CD4-positive, alpha-beta T cell treated with Interleukin-17A for 1 hour (primary cell): ENCODE measurements around the gene CPB1.

Source experiments
- DNase-seq: peaks from one replicate; pipeline ENCODE4 v3.0.0-alpha.2; 2020

CPB1 gene

DNA sequence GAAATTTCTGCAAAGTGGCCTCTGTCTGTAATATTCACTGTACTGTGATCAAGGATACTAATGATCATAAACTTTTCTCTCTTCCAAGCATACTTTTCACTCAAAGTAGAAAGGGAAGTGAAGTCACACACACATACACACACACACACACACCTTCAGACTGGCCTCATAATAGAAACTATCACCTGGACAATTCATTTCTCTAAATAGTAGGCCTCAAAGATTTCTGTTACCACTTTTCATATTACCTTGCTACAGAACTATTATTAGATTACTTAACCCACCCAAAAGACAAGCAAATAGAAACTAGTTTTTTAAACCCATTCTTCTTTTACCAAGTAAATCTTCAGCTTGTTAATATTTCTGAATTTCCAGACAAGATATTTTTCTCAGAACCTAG is 12.2 kb downstream of the CPB1 start:
- no peak for DNase-seq

DNA sequence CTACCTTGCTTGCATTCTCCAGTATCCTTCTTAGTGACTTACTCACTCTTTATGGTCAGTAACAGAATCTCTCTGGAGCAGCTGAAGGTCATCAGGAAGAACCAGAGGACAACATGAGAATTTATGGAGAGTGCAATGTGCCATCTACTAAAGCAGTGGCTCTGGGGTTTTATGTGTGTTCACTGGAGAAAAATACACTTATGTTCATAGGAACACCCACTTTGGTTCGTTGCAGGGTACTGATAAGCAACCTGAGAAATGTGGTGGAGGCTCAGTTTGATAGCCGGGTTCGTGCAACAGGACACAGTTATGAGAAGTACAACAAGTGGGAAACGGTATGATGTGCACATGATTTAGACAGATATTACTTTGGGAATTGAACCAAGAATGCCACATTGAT is 12.8 kb downstream of the CPB1 start:
- DNase-seq: no peak

DNA sequence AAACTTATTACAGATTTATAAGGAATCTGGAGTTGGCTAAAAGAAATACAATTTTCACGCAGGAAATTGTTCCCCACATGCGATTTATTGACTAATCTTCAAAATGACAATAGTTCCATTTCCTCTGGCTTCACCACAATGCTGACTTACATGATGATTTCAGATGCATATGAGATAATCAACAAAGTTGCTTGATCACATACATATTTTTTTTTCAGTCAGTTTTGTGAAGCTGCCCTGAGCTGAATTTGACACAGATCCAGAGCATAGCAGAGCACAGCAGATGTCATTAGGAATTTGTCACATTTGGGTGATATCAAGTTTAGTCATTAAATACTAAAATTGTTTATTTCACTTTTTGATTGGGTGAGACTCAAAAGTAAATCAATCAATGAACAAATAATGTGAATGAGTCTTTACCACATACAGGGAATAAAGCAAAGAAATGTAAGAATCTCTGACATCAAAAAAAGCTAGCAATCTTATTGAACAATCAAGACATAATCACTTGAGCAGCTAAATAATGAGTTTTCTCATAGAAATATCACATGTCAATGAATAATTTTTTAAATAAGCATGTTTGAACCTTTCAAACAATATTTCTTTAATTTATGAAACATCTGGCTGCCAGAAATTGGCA is 18.3 kb downstream of the CPB1 start:
- no peak for DNase-seq

DNA sequence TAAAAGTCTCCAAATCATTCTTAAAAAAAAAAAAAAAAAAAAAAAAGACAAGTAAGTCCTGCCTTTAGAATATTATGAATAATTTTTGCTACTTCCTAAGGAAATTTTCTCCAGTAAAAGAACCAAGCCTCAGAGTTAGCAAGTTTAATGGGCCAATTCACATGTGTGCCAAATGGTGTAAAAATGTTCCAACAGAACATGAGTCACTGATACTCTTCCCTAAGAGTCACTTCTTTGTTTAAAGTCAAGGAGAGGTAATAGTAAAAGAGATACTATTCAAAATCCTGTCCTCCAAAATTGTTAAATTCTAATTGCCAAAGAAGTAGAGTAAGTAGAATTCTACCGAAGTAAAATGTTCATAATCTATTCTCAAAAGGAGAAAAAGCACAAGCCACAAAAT is 19.7 kb downstream of the CPB1 start:
- no peak for DNase-seq

DNA sequence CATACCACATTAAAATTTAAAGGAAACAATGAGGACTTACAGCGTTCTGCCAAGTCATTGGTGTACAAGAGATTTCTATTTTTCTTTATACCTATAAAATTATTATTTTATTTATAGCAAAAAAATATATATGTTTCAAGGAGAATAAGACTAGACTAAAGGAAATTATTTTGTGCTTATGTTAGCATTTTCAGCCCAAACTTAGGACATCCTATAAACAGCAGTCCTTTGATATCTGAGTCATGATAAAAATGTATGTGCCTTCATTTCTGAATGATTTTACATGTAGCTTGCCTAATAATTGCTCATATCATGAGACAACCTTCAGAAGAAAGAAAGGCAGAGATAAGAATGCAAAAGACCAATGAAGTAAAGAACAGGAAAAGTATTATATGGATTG is 20.8 kb downstream of the CPB1 start:
- DNase-seq: no peak

DNA sequence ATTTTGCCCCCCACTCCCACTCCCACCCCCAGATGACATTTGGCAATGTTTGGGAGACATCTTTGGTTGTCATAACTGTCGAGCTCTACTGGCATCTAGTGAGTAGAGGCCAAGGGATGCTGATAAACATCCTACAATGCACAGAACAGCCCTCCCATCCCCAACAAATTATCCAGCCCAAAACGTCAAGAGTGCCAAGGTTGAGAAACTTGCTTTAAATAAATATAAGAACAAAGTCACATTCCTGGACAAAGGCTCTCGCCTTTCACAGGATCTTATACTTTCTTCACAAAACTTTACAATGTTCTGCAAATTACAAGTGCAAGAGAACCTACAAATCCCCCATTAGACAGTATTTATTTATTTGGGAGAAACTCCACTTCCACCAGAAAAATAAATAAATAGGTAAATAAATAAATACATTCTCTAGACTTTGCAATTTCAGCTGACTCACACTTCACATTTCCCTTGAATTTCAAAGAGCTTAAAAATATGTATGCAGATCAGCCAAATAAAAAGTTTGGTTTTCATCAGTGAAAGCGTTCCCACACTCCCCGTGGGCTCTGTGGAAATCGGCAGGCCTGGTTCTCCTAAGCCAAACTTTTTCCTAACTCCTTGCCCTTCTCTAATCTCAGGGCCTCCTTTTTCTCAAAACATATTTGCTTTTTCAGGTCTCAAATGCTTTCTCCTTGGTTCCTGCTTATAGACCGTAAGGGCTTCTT is 24.8 kb downstream of the CPB1 start:
- no peak for DNase-seq

DNA sequence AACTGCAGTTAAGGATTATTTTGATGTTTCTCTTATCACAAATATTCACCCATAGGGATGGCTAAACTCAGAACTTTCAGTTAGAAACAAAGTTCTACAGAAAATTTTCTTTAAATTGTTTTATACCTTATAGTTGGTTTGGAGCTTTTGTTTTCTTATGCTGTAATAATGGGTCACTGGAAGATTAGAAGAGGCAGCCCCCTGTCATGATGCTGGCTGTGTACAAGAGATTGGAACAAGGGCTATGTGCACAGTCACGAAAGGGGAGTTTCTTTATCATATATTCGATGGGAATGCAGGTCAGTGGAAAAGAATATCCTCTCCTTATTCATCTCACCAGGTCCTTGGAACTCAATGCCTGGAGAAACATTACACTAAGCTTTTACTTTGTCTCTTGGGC is 25.5 kb downstream of the CPB1 start:
- DNase-seq: no peak

DNA sequence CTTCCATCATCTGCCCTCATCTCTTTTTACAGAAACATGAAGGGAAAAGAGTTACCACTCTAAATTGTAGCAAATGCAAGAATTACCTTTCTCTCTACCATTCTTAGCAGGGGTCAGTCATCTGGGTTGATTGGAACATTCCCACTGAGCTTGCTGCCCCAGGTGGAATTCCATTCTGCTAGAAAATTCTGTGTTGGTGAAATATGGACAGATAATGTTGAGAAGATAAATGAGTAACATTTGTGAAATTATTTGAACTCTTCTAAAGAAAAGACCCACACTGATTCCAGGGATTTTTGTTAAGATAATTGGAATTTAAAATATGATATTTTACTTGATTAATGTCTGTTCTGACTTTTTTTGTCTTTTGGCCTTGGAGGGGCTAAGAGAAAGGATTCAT is 26.4 kb downstream of the CPB1 start:
- DNase-seq: no peak

DNA sequence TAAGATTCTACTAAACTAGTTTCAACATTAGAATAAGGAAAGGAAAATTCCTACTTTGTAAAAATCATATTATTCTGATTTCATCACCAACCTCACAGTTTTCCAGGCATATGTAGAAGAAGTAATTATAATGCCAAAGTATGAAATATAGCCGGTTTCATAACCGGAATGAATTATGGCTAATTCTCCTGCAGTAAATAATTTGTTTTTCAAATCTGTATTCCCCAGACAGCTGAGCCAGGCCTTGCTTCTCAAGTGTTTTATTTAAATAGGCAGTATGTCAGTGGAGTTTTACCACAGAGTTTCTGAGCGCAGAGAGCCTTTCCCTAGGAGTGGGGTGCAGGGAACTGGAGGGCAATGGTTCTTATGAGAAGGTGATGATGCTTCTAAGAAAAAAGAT is 28.8 kb downstream of the CPB1 start:
- no peak for DNase-seq

DNA sequence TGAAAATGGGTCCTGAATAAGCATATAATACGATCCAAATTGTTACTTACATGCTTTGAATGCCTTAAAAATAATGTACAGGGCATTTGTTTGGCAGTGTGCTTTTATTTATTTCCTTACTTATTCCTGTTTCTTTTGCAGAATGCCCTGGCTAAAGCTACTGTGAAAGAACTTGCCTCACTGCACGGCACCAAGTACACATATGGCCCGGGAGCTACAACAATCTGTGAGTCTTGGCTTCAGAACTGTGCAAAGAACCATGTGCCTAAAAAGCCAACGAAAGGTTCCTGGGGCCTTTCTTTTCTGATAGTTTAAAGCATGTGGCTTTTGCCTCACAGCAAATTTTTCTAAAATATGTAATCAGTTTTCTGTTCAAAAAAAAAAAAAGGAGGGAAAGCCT is 29.7 kb downstream of the CPB1 start:
- DNase-seq: no peak

DNA sequence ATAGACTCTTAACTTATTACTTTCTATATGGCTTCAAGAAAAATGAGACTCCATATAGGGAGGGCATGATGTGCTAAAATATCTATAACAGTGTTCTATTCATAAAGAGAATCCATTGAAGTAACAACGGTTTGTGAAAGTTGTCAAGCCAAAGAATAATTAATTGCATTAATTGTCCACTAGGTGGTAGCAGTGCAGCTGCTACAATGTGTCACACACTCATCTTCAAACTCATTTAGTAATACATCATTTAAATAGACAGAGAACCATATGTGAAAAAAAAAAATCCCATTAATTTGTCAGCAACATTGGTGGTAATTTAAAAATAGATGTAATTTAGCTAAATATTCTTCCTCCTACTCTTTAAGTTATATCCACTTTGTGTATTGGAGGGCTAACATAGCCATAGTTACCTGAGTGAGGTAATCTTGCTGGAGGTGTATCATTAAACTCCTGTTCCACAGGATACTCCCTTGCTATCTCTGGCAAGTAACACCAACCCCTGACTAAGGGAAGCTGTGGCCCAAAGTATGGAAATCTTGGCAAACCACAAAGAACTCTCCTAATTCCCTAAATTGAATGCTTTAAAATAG is 33.8 kb downstream of the CPB1 start:
- DNase-seq: peak; percentile 33

DNA sequence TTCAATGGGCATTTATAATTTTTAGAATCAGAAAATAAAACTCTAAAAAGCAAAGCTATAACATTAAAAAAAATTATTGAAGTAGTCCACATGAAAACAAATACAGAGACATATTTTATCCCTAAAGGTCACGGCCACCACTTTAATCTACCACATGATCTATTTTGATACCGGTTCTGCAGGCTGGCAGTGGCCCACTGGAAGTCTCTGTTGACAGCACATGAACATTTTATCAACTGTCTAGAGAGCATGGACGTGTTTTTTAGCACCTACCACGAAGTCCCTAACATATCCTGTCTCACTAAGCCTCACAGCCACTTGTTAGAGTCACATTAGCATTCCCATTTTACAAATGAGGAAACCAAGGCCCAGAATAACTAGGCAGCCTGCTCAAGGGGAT is 35.7 kb downstream of the CPB1 start:
- DNase-seq: no peak

DNA sequence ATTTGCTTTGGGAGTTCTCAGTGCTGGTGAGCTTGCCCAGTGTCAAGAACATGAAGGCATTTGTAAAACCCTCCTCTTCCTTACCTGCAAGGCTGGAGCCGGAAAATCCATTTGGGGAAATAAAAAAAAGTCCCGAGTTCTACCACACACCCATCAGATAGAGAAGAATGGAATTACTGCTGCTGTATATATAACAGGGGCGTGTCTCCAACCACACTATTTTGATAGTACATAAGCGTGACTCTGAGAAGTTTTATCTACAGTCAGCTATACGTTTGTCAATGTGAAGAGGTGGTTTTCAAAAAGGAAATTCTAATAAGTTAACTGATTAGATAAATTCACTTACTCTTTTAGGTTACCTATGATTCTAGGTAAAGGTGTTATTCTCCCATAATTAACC is 36.2 kb downstream of the CPB1 start:
- DNase-seq: no peak

DNA sequence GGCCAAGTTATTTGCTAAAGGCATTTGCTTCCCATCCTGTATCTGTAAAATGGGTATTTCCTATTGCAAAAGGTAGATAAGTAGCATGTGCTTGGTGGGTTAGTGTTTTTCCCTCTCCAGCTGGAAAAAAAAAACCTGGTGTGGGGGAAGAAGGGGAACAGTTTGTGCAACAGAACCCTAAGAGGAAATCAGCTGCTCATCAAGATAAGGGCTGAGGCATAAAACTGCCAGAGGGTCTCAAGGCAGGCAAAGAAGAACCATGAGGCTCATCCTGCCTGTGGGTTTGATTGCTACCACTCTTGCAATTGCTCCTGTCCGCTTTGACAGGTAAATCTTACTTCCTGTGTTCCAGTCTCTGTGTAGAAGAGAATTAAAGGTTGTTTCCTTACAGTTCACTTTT is 37.4 kb downstream of the CPB1 start, which contains the start of gene CPA3:
CPA3 (plus strand) TSS at position 248 of the 400 bp plus-strand sequence; CDS start at position 260, 12 bp downstream.
- DNase-seq: no peak

DNA sequence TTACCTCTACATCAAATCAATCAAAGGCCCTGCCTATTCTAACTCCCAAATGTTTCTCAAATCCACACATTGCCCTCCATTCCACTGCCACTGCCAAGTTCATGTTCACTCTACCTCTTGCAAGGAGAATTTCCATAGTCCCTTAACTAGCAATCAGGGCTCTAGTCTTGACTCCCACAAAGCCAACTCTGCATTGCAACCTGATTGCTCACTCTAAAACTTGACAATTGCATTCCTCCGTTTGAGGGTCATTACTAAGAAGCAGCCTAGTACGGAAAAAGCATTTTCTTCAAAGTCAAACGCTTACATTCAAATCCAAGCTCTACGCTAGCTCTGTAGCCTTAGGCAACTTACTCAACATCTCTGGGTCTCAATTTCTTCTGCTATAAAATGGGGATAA is 38.6 kb downstream of the CPB1 start:
- no peak for DNase-seq

DNA sequence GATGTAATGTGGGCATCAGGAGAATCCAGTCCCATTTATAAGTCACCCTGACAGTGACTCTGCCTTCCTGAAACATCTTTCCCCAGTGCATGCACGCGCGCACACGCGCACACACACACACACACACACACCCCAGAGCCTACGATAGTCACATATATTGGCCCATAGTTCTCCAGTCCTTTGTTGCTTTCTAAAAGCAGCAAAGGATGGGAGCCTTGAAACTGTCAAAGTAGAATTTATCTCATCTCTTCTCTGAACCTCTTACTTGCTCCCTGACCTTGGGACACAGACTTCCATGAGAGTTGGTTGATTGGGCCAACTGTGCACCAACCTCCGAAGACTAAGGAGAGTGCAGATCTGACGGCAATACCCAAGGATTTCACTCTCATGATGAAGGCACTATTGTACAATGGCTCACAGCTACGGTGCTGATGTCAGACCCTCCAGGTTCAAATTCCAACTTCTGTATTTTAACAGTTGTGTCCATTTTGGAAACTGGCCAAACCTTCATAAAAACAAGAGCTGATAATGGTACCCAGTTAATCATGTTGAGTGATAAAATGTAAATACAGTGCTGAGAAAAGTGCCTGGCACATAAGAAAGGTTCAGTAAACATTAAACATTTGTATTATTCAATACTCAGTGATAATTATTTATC is 45.8 kb downstream of the CPB1 start:
- no peak for DNase-seq

DNA sequence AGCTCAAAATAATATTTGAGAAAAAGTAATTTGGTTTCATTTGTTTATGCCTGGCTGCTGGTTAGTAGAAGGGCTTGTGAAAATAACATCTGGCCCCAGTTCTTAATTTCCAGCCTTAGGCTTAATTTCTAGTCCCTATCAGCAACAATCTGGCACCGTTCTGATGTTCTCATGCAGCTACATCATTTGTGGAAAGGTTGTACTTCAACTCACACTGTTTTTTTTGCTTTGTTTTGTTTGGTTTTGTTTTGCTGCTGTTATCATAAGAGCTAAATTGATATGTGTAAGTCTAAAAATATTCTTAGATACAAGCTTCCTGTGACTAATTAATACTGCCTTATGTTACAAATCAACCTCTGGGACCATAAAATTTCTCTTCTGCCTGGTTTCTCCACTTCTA is 46.4 kb downstream of the CPB1 start:
- DNase-seq: no peak

DNA sequence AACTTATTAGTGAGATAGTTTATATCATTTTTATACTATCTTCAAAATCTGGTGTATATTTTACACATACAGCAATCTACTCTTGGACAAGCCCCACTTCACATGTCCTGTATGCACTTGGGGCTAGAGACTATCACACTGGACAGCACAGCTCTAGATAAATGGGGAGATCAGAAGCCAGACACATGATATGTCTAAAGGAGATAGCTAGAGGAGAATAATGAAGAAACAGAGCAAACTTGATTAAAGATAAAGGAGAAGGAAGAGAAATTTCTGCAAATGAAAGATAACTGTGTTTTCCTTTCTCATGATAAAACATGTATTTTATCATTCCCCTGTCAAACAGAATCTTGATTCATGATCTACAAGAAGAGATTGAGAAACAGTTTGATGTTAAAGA is 50.5 kb downstream of the CPB1 start:
- no peak for DNase-seq

DNA sequence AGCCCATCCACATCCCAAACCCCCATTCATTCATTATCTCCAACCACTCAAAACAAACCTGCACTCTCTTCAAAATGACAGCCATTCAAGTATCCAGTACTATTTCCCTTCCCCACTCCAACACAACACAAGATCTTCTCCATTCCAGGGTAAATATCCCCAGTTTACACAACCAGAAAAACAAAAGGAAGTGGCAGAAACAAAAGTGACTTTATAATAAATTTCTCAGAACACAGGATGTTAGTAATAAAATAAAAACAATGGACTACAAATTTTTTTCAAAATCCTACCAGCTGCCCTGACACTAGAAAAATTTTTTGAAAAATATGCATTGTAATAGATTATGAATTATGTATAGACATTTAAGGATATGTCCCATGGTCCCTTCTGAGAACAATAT is 51.6 kb downstream of the CPB1 start:
- DNase-seq: no peak

DNA sequence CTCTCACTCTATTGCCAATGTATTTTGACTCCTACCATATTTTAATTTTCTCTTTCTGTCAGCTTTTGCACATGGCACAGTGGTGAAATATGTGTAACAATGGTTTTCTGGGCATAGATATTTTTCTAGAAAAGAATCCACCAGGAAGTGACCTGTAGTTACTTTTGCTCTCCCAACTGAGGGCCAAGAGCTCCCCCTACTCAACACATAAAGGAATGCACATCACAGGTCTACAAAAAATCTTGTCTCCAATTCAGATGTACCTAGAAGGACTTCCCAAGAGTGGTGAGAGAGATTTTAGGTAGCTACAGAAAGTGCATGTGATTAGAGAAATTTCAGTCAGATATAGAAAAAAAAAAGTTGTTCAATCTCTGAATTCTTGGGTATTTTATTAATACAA is 53.1 kb downstream of the CPB1 start:
- no peak for DNase-seq

DNA sequence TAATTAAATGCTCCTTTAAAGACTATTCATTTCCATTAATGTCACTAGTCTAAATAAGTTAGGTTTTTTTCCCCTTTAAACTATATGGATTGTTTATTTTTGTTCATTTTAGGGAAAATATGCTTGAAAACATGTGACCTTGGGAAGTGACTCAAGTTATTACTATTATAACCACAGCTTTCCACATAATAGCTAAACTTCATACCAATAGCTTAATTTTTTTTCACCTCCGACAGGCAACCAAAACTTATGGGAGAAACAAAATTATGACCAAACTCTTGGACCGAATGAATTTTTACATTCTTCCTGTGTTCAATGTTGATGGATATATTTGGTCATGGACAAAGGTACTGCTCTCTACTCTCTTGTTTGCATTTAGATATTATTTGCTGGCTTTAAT is 53.7 kb downstream of the CPB1 start:
- DNase-seq: no peak

DNA sequence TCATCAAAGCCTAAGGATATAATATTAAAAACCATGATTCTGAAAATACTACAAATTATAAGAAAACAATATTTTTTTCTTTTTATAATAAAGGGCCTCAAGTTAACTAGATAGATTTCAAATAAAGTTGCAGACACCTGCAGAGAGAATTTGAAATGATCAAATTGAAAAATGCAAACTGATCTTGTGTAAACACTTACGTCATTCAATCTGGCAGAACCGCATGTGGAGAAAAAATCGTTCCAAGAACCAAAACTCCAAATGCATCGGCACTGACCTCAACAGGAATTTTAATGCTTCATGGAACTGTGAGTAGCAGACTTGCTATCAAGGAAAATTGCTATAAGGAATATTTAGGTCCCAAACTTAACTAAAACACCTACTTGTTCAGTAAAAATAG is 54.7 kb downstream of the CPB1 start:
- DNase-seq: no peak

DNA sequence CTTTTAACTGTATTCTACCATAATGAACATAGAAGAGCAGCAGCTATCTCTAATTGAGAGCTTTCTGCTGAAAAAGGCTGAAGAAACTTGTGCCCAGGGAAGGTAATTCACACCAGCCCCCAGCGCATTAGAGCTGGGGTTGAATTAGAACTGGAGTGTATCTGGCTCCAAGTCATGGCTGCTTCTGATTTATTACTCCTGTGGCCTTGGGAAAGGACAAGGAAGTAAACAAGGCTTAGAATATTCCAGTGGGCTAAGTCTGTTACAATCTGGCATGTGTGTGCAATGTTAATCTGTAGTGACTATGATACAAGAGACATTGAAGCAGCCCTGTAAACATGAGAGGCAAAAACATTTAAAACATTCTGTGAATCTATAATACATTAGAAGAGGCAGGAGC is 55.6 kb downstream of the CPB1 start:
- no peak for DNase-seq

DNA sequence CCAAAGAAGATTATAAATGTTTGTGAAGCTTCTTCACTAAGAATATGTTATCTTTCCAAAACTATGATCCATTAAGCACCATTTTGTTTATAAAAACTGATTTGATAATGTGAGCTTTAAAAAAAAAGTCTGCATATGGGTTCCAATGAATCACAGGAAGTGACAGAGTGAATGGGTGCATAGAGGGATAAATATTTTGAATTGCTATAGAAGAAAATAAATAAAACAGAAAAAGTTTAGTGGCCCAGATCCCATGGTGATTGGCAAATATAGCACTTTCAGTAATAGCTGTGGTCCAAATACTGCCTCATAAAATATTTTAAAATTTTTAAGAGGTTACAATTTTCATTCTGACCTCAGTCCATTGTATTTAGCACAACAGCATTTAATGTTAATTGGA is 56.6 kb downstream of the CPB1 start:
- no peak for DNase-seq
